ENCODE results near the gene RNF166. TPM values are rescaled to one million over a fixed set of nuclear protein-coding genes. Genes with fewer than 3 reads are reported as not detected.

Gene RNF166
- total RNA-seq, 1 experiment from 2014 or later, result 26.5 TPM

- no peak overlapping the region for H2AFZ ChIP-seq (ENCODE audit: low read length)
- no peaks in the 10 kb centered on the region; the same call in 1 of the 2 replicates for H3K27me3 Mint-ChIP-seq (ENCODE audit: low read depth)
- no peak overlapping the region for H3K9ac ChIP-seq (ENCODE audit: extremely low read depth, insufficient read length, low read length)
- no peaks in the 10 kb centered on the region for H3K23me2 ChIP-seq (ENCODE audit: insufficient read length, low read depth, low read length, poor library complexity, severe bottlenecking)
- no peaks in the 10 kb centered on the region for H4K20me1 ChIP-seq (ENCODE audit: control insufficient read depth, insufficient read depth, insufficient read length)
- H4K5ac ChIP-seq (ENCODE audit: insufficient read length, low read depth, low read length), result no peak overlapping the region
- 0 out of 4 replicates have a peak, but pooled peaks cover 0 to 3% of the 10 kb centered on the region in 2 experiments for H3K4me1 Mint-ChIP-seq
- no peak overlapping the region for H2AK5ac ChIP-seq (ENCODE audit: insufficient read length, low read length)
- no peak overlapping the region for H3T11ph ChIP-seq (ENCODE audit: low read length)
- no peak overlapping the region for H3K4me3 Mint-ChIP-seq
- no peak overlapping the region for H2BK12ac ChIP-seq (ENCODE audit: insufficient read length, low read depth, low read length)
- H3K18ac ChIP-seq (ENCODE audit: insufficient read length, low read depth, low read length), result no peak overlapping the region
- H3K23ac ChIP-seq (ENCODE audit: insufficient read length, low read depth, low read length), result no peak overlapping the region
- no peak overlapping the region for H2BK5ac ChIP-seq (ENCODE audit: insufficient read length, low read length)
- H2BK15ac ChIP-seq (ENCODE audit: low read depth, low read length), result no peak overlapping the region
- no peak overlapping the region for H3K14ac ChIP-seq (ENCODE audit: insufficient read depth, low read length)
- H4K91ac ChIP-seq (ENCODE audit: insufficient read length, low read depth, low read length), result no peak overlapping the region
- no peak overlapping the region for H3K27ac Mint-ChIP-seq
- H3K27me3 ChIP-seq (ENCODE audit: insufficient read depth, low read length), result no peaks in the 10 kb centered on the region
- H3K36me3 Mint-ChIP-seq (ENCODE audit: insufficient read depth in 1 of 3, low read depth in 3 of 3), result peaks cover 3 to 7% (median 6%) of the 10 kb centered on the region in 3 experiments; a peak in 6 of 7 replicates
- H3K4me2 ChIP-seq (ENCODE audit: insufficient read depth, insufficient read length, low read length), result no peak overlapping the region
- no peak overlapping the region for H4K8ac ChIP-seq (replicated peaks; ENCODE audit: insufficient read length, low read depth, low read length)
- H3K79me2 ChIP-seq (ENCODE audit: insufficient read depth, low read length), result no peaks in the 10 kb centered on the region
- WGBS (ENCODE audit: extremely low coverage, insufficient read length, low lambda C conversion rate), result no CpG with 5 or more reads among the region's 21 CpGs
- no peak for TF ChIP-seq CTCF (conservative IDR thresholded peaks at IDR 0.05)
- H3K79me1 ChIP-seq (ENCODE audit: insufficient read depth, low read depth, low read length, poor library complexity, severe bottlenecking), result no peaks in the 10 kb centered on the region
- H3K56ac ChIP-seq (ENCODE audit: insufficient read length, low read depth, low read length), result no peak overlapping the region
- H3K9me3 ChIP-seq (ENCODE audit: control insufficient read depth, low read depth, low read length), result no peaks in the 10 kb centered on the region
- no peaks in the 10 kb centered on the region for H3K9me3 Mint-ChIP-seq
- no peaks in the 10 kb centered on the region for H3K4me1 ChIP-seq (ENCODE audit: insufficient read depth, low read length)
- no peak overlapping the region for H2BK120ac ChIP-seq (ENCODE audit: low read depth, low read length, poor library complexity, severe bottlenecking)
- no peak overlapping the region for H3K4ac ChIP-seq (ENCODE audit: low read depth, low read length)
- no peak overlapping the region for H2BK20ac ChIP-seq (ENCODE audit: low read depth, low read length, poor library complexity, severe bottlenecking)
- H3K27ac ChIP-seq (ENCODE audit: insufficient read length, low read depth, low read length), result no peak overlapping the region
- no peak for DNase-seq
Observed at GRCh38 chr16:88736088-88736487, 29.9 kb upstream of the RNF166 start.

Measured in H9 (cell line).